NB4 (cell line): ENCODE data around the gene FOXA2.

Experiments used
- DNase-seq: peaks from one replicate; pipeline ENCODE4 v3.0.0; 2010; ENCODE audit warnings: low read depth
- H3K4me3 ChIP-seq: one replicate; pipeline ENCODE4 v1.5.1; 2011; ENCODE audit warnings: mild to moderate bottlenecking, low read depth, low read length, moderate library complexity
- MYC ChIP-seq: IDR thresholded peaks from 2 replicates; pipeline ENCODE4 v1.6.1; 2011; ENCODE audit warnings: low read depth, low read length
- POLR2A ChIP-seq: IDR thresholded peaks from 2 replicates; pipeline ENCODE4 v1.6.1; 2011; ENCODE audit warnings: mild to moderate bottlenecking; ENCODE audit not compliant: insufficient read length; ENCODE audit errors: extremely low read depth
- TF ChIP-seq, protein P1 (sequence below): IDR thresholded peaks from 2 replicates; pipeline ENCODE4 v1.6.1; 2011; ENCODE audit warnings: low read depth, low read length
- TF ChIP-seq, protein P2 (sequence below): IDR thresholded peaks from one replicate; pipeline ENCODE4 v1.5.1; 2012; ENCODE audit warnings: low read depth, low read length

Gene FOXA2

DNA sequence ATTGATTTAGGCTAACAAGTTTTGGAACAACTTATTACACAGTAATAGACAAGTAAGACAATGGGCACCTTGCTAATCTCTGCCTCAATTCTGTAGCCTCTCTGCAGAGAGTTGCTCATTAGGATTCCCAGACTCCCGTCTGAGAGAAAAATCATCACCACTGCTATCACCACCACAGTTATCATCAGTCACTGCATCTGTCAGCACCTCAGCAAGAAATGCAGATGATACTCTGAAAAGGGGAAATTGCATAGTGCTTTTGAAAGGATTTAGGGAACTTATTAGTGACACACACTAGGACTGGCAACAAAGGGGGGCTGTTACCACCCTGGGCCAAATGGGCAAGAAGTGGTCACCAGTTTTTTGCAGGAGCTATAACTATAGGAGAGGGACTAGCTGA, 39.9 kb downstream of the FOXA2 start:
- no peak overlapping the region for H3K4me3 ChIP-seq
- DNase-seq: no peak
- TF ChIP-seq POLR2A (no peak), MYC (no peak)
- TF ChIP-seq, protein P1, sequence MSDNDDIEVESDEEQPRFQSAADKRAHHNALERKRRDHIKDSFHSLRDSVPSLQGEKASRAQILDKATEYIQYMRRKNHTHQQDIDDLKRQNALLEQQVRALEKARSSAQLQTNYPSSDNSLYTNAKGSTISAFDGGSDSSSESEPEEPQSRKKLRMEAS: no peak
- TF ChIP-seq, protein P2, sequence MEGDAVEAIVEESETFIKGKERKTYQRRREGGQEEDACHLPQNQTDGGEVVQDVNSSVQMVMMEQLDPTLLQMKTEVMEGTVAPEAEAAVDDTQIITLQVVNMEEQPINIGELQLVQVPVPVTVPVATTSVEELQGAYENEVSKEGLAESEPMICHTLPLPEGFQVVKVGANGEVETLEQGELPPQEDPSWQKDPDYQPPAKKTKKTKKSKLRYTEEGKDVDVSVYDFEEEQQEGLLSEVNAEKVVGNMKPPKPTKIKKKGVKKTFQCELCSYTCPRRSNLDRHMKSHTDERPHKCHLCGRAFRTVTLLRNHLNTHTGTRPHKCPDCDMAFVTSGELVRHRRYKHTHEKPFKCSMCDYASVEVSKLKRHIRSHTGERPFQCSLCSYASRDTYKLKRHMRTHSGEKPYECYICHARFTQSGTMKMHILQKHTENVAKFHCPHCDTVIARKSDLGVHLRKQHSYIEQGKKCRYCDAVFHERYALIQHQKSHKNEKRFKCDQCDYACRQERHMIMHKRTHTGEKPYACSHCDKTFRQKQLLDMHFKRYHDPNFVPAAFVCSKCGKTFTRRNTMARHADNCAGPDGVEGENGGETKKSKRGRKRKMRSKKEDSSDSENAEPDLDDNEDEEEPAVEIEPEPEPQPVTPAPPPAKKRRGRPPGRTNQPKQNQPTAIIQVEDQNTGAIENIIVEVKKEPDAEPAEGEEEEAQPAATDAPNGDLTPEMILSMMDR: no peak

DNA sequence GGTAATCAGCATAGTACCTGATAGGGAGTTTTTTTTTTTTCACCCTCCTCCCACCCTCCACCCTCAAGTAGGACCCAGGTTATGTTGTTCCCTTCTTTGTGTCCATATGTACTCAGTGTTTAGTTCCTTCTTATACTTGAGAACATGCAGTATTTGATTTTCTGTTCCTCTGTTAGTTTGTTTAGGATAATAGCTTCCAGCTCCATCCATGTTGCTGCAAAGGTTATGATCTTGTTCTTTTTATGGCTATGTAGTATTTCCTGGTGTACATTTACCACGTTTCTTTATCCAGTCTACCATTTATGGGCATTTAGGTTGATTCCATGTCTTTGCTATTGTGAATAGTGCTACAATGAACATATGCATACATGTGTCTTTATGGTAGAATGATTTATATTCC, 41.9 kb downstream of the FOXA2 start:
- H3K4me3 ChIP-seq: no peak overlapping the region
- TF ChIP-seq, protein P1: no peak
- no peak for TF ChIP-seq POLR2A
- TF ChIP-seq, protein P2: no peak
- TF ChIP-seq MYC: no peak
- no peak for DNase-seq

DNA sequence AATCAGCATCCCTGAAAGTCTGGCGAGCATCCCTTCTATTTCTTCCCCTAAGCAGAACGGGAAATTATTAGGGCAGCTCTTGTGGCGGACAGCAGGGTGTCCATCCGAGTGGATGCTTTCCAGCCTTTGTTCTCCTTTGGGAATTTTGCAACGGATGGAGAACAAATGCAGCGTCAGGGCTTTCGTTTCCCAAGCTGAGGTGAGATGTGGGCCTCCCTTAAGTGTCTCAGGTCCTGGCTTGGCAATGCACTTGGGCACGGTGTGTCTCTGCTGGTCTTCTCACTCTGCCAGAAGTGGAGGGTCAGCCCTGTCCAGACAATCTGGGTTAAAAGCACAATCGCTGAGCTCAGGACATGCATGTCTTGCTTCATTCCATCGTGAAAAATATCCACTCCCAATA, 43.5 kb downstream of the FOXA2 start:
- DNase-seq: no peak
- H3K4me3 ChIP-seq: no peak overlapping the region
- TF ChIP-seq, protein P1: no peak
- TF ChIP-seq, protein P2: no peak
- TF ChIP-seq MYC (no peak), POLR2A (no peak)

DNA sequence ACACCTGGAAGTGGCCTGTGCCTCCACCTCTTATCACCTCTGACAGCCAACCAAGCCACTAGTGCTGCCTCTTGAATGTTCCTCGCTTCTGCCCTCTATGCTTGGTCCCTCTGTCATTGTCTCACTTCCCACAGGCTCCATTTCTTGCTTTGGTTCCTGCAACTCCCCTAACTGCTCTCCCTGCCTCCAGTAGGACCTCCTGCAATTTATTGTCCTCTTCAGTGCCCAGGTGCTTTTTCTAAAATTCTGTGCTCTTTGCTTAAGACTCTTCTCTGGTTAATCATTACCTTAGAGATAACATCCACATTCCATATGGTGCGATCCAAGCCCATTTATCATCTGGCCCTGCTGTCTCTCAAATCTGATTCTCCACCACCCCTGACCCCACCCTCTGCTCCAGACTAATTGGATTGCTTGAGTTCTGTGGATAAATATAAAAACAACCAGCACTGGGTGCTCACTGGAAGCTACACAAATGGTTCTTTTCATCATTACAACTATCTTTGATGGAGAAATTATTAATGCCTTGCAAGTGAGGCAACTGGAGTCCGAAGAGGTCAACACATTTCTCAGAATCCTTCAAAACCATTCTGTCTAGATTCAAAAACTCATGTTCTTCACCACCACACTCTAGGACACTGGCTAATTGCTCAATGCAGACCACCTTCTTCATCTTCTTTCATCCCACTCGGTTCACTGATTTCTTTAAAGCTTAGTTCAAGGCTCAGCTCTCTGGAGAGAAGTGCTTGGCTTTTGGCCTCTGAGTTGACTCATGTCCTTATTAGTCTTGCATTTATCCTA, 47.2 kb downstream of the FOXA2 start:
- TF ChIP-seq POLR2A (no peak), MYC (no peak)
- TF ChIP-seq, protein P1: no peak
- TF ChIP-seq, protein P2: no peak
- no peak overlapping the region for H3K4me3 ChIP-seq
- DNase-seq: no peak

DNA sequence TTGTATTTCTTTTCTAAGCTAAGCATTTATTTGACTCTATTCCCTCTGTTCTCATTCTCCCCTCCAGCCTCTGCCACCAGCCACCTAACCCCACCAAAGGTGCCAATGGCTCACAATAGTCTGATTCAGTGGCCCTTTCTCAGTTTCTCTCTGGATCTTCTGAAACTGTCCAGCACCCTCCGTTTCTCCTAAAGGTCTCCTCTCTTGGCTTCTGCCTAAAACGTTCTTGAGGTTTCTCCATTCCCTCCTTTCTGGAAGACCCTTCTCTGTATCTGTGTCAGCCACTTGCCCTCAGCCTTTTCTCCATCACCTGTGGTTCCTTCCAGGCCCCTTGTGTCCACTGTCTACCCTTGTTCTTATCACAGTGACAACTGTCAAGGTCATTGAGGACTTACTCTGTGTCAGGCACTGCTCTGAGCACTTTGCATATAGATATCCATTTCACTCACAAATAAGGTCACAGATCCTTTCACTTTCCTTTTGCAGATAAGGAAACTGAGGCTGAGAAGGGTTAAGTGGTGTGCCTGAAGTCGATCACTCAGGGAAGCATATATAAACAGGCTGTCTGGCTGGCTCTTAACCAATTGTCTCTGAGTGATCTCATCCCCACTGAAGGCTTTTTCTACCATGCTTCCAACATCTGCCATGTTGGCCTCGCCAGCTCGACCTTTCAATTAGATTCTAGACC, 48.1 kb downstream of the FOXA2 start:
- DNase-seq: no peak
- TF ChIP-seq, protein P1: no peak
- TF ChIP-seq, protein P2: no peak
- TF ChIP-seq MYC (no peak), POLR2A (no peak)

More for the DNA sequence above, 48.1 kb downstream of the FOXA2 start:
- H3K4me3 ChIP-seq: no peak overlapping the region
